DND-41 (cell line): ENCODE results near the gene ANO1.

Experiments
- EZH2 ChIP-seq: IDR thresholded peaks from 3 replicates; pipeline ENCODE4 v1.6.1; 2012; ENCODE audit warnings: borderline replicate concordance, low read depth, mild to moderate bottlenecking, moderate library complexity, low read length, inconsistent platforms; ENCODE audit not compliant: severe bottlenecking
- TF ChIP-seq, protein P1 (sequence below): IDR thresholded peaks from 2 replicates; pipeline ENCODE4 v1.5.1; 2012; ENCODE audit warnings: borderline replicate concordance, low read length, moderate library complexity, mild to moderate bottlenecking; ENCODE audit not compliant: poor library complexity, severe bottlenecking; ENCODE audit errors: extremely low read depth

DNA sequence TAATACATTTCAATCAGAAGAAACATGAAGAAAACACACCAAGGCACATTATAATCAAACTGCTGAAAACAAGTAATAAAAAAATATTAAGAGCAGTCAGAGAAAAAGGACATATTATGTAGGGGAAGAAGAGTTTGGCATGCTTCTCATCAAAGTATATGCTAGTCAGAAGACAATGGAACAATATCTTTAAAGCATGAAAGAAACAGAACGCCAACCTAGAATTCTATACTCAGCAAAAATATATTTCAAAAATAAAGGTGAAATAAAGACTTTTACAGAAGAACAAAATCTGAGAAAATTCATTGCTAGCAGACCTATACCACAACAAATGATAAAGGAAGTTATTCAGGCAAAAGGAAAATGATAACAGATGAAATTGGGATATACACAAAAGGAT, 34.6 kb upstream of the ANO1 start:
- TF ChIP-seq, protein P1, sequence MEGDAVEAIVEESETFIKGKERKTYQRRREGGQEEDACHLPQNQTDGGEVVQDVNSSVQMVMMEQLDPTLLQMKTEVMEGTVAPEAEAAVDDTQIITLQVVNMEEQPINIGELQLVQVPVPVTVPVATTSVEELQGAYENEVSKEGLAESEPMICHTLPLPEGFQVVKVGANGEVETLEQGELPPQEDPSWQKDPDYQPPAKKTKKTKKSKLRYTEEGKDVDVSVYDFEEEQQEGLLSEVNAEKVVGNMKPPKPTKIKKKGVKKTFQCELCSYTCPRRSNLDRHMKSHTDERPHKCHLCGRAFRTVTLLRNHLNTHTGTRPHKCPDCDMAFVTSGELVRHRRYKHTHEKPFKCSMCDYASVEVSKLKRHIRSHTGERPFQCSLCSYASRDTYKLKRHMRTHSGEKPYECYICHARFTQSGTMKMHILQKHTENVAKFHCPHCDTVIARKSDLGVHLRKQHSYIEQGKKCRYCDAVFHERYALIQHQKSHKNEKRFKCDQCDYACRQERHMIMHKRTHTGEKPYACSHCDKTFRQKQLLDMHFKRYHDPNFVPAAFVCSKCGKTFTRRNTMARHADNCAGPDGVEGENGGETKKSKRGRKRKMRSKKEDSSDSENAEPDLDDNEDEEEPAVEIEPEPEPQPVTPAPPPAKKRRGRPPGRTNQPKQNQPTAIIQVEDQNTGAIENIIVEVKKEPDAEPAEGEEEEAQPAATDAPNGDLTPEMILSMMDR = no peak
- no peak for TF ChIP-seq EZH2
